Measurements from ENCODE around the gene SPIN2A.
"Not testable (repeated sequence)": the region's sequence is repeated elsewhere in the genome, so short reads cannot be mapped to it uniquely, and the experiment has no call there.

SPIN2A gene

GRCh38 chrX:57137073-57137472, at the start of gene SPIN2A:
TSS of gene SPIN2A (minus strand) at chrX:57137397. CDS start at chrX:57136597, 800 bp downstream.
- DNase-seq: not testable (repeated sequence)

- no peak for DNase-seq
Measured at GRCh38 chrX:57178605-57179004, 41.4 kb upstream of the SPIN2A start.

GRCh38 chrX:57177070-57177469, 39.9 kb upstream of the SPIN2A start:
- no peak for DNase-seq

GRCh38 chrX:57172544-57172943, 35.3 kb upstream of the SPIN2A start:
- no peak for DNase-seq

GRCh38 chrX:57156397-57157049, 19.3 kb upstream of the SPIN2A start:
- no peak for DNase-seq

- no peak for DNase-seq
Measured at GRCh38 chrX:57155171-57155570, 18.0 kb upstream of the SPIN2A start.

- not testable (repeated sequence) for DNase-seq
Measured at GRCh38 chrX:57152222-57152621, 15.0 kb upstream of the SPIN2A start.

- DNase-seq: no peak
Measured at GRCh38 chrX:57138674-57139073, 1.5 kb upstream of the SPIN2A start.

GRCh38 chrX:57137501-57137900, 304 bp upstream of the SPIN2A start:
- no peak for DNase-seq

GRCh38 chrX:57136589-57136988, 608 bp downstream of the SPIN2A start:
- not testable (repeated sequence) for DNase-seq

GRCh38 chrX:57135287-57135686, 1.9 kb downstream of the SPIN2A start:
- DNase-seq: no peak

GRCh38 chrX:57134702-57135101, 2.5 kb downstream of the SPIN2A start:
- no peak for DNase-seq

GRCh38 chrX:57133706-57134105, 3.5 kb downstream of the SPIN2A start:
- no peak for DNase-seq

- DNase-seq: not testable (repeated sequence)
Measured at GRCh38 chrX:57133284-57133683, 3.9 kb downstream of the SPIN2A start.

- DNase-seq: no peak
Measured at GRCh38 chrX:57132046-57132445, 5.2 kb downstream of the SPIN2A start.

- DNase-seq: no peak
Measured at GRCh38 chrX:57121816-57122215, 15.4 kb downstream of the SPIN2A start.

GRCh38 chrX:57121162-57121755, 15.9 kb downstream of the SPIN2A start, which contains the start of gene SPIN2B:
TSS of gene SPIN2B (minus strand) at chrX:57121548.
- peak; percentile 87 for DNase-seq

GRCh38 chrX:57120619-57121161, 16.5 kb downstream of the SPIN2A start:
- not testable (repeated sequence) for DNase-seq

- DNase-seq: no peak
Measured at GRCh38 chrX:57119416-57119815, 17.8 kb downstream of the SPIN2A start.

- not testable (repeated sequence) for DNase-seq
Measured at GRCh38 chrX:57117566-57117965, 19.6 kb downstream of the SPIN2A start.

GRCh38 chrX:57104921-57105398, 32.2 kb downstream of the SPIN2A start:
- DNase-seq: no peak

GRCh38 chrX:57104406-57104805, 32.8 kb downstream of the SPIN2A start:
- DNase-seq: no peak

GRCh38 chrX:57103489-57103888, 33.7 kb downstream of the SPIN2A start:
- DNase-seq: no peak

- not testable (repeated sequence) for DNase-seq
Measured at GRCh38 chrX:57102918-57103317, 34.3 kb downstream of the SPIN2A start.

All from activated CD4-positive, alpha-beta T cell treated with anti-CD3 and anti-CD28 coated beads, Interleukin-2, amount 50 U/mL, for 16 hours (primary cell).